ENCODE data around the gene CAPNS2. TPM values are rescaled to one million over a fixed set of nuclear protein-coding genes. Genes with fewer than 3 reads are reported as not detected.

Gene CAPNS2
- total and polyA plus RNA-seq, 2 of the 13 experiments (the other 11 are each of a cell fraction or from before 2014, with no cell fraction given), result 0.29 TPM; not detected in 1

DNA sequence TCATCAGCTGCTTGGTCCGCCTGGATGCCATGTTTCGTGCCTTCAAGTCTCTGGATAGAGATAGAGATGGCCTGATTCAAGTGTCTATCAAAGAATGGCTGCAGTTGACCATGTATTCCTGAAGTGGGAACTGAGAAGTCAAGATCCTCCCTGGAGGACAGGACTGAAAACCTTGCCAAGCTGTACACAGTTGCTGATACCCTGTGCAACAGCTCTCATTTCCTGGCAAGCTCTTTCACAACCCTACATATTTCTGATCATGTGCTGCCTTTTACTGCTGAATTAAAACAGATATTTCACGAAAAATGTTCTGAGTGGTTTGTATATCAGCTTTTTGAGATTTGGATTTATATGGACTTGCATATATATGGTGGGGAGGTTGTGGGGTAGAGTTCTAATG, 898 bp downstream of the CAPNS2 start:
- H2AFZ ChIP-seq (ENCODE audit: low read length), result no peak overlapping the region
- BruUV-seq (replicated peaks), result no TSS peak
- H3K9ac ChIP-seq (ENCODE audit: insufficient read depth, low read depth, low read length), result no peak overlapping the region
- ChIA-PET CTCF (ENCODE audit: low intra/inter-chr PET ratio, low total read pairs) (no interaction called here), POLR2A (no interaction called here)
- H3K36me3 ChIP-seq (replicated peaks in 1 of 2; ENCODE audit: control insufficient read depth in 1 of 2, insufficient read depth in 2 of 2, low read length in 2 of 2), result peaks cover 0 to 1% of the 10 kb centered on the region in 2 experiments; a peak in 1 of 5 replicates
- intact Hi-C loops (cut with micrococcal nuclease; ENCODE audit: unreplicated experiment) (no loop called here), in situ Hi-C loops (cut with HindIII; ENCODE audit: extremely low pct_ligation_motif_present, low pct_unique_long_range_greater_than_20kb) (no loop called here)
- DNase-seq (ENCODE audit: low spot score) (no peak), FAIRE-seq (no peak), ATAC-seq (no peak)
- no peaks in the 10 kb centered on the region for H3K9me3 ChIP-seq (ENCODE audit: low read length)
- H3K27ac ChIP-seq (ENCODE audit: extremely low read length, insufficient read depth, low read length), result no peak overlapping the region
- WGBS (ENCODE audit: low lambda C conversion rate), result 78% methylated on average over 3 of the region's 3 CpGs
- H3K4me1 ChIP-seq (ENCODE audit: insufficient read depth, low read length), result peaks cover 21% of the 10 kb centered on the region
- no peak overlapping the region for H3K4me2 ChIP-seq (ENCODE audit: low read depth, low read length)
- H4K20me1 ChIP-seq (ENCODE audit: insufficient read depth, low read length), result no peaks in the 10 kb centered on the region
- no peak overlapping the region for H3K4me3 ChIP-seq (replicated peaks in 1 of 3; ENCODE audit: insufficient read depth in 1 of 3, low read depth in 2 of 3, low read length in 3 of 3)
- no peaks in the 10 kb centered on the region for H3K27me3 ChIP-seq (ENCODE audit: control insufficient read depth in 1 of 2, insufficient read depth in 2 of 2, low read length in 2 of 2)
- H3K79me2 ChIP-seq (ENCODE audit: insufficient read depth, low read length), result no peaks in the 10 kb centered on the region
- TF ChIP-seq FOXO1 (CRISPR knock-in tag; IDR thresholded peaks at IDR 0.05) (no peak), RAD51 (IDR thresholded peaks at IDR 0.05; ENCODE audit: borderline replicate concordance) (no peak), ZNF281 (CRISPR knock-in tag; IDR thresholded peaks at IDR 0.05; ENCODE audit: borderline replicate concordance) (no peak), ZNF670 (CRISPR knock-in tag; IDR thresholded peaks at IDR 0.05; ENCODE audit: borderline replicate concordance) (no peak), RFX5 (IDR thresholded peaks at IDR 0.05; ENCODE audit: low read depth, low read length) (no peak), SIX1 (CRISPR knock-in tag; IDR thresholded peaks at IDR 0.05; ENCODE audit: borderline replicate concordance) (no peak), STAT5B (CRISPR knock-in tag; IDR thresholded peaks at IDR 0.05) (no peak), ZNF792 (CRISPR knock-in tag; IDR thresholded peaks at IDR 0.05) (no peak), IRF2 (CRISPR knock-in tag; IDR thresholded peaks at IDR 0.05) (no peak)
- TF ChIP-seq, protein P1, sequence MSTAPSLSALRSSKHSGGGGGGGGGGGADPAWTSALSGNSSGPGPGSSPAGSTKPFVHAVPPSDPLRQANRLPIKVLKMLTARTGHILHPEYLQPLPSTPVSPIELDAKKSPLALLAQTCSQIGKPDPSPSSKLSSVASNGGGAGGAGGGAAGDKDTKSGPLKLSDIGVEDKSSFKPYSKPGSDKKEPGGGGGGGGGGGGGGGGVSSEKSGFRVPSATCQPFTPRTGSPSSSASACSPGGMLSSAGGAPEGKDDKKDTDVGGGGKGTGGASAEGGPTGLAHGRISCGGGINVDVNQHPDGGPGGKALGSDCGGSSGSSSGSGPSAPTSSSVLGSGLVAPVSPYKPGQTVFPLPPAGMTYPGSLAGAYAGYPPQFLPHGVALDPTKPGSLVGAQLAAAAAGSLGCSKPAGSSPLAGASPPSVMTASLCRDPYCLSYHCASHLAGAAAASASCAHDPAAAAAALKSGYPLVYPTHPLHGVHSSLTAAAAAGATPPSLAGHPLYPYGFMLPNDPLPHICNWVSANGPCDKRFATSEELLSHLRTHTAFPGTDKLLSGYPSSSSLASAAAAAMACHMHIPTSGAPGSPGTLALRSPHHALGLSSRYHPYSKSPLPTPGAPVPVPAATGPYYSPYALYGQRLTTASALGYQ (CRISPR knock-in tag; IDR thresholded peaks at IDR 0.05), result no peak
- TF ChIP-seq, protein P2, sequence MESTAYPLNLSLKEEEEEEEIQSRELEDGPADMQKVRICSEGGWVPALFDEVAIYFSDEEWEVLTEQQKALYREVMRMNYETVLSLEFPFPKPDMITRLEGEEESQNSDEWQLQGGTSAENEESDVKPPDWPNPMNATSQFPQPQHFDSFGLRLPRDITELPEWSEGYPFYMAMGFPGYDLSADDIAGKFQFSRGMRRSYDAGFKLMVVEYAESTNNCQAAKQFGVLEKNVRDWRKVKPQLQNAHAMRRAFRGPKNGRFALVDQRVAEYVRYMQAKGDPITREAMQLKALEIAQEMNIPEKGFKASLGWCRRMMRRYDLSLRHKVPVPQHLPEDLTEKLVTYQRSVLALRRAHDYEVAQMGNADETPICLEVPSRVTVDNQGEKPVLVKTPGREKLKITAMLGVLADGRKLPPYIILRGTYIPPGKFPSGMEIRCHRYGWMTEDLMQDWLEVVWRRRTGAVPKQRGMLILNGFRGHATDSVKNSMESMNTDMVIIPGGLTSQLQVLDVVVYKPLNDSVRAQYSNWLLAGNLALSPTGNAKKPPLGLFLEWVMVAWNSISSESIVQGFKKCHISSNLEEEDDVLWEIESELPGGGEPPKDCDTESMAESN (CRISPR knock-in tag; conservative IDR thresholded peaks at IDR 0.05), result no peak
- TF ChIP-seq, protein P3, sequence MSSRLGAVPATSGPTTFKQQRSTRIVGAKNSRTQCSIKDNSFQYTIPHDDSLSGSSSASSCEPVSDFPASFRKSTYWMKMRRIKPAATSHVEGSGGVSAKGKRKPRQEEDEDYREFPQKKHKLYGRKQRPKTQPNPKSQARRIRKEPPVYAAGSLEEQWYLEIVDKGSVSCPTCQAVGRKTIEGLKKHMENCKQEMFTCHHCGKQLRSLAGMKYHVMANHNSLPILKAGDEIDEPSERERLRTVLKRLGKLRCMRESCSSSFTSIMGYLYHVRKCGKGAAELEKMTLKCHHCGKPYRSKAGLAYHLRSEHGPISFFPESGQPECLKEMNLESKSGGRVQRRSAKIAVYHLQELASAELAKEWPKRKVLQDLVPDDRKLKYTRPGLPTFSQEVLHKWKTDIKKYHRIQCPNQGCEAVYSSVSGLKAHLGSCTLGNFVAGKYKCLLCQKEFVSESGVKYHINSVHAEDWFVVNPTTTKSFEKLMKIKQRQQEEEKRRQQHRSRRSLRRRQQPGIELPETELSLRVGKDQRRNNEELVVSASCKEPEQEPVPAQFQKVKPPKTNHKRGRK (CRISPR knock-in tag; IDR thresholded peaks at IDR 0.05), result no peak
- TF ChIP-seq, protein P4, sequence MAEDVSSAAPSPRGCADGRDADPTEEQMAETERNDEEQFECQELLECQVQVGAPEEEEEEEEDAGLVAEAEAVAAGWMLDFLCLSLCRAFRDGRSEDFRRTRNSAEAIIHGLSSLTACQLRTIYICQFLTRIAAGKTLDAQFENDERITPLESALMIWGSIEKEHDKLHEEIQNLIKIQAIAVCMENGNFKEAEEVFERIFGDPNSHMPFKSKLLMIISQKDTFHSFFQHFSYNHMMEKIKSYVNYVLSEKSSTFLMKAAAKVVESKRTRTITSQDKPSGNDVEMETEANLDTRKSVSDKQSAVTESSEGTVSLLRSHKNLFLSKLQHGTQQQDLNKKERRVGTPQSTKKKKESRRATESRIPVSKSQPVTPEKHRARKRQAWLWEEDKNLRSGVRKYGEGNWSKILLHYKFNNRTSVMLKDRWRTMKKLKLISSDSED (CRISPR knock-in tag; IDR thresholded peaks at IDR 0.05), result no peak
- TF ChIP-seq, protein P5, sequence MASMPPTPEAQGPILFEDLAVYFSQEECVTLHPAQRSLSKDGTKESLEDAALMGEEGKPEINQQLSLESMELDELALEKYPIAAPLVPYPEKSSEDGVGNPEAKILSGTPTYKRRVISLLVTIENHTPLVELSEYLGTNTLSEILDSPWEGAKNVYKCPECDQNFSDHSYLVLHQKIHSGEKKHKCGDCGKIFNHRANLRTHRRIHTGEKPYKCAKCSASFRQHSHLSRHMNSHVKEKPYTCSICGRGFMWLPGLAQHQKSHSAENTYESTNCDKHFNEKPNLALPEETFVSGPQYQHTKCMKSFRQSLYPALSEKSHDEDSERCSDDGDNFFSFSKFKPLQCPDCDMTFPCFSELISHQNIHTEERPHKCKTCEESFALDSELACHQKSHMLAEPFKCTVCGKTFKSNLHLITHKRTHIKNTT (CRISPR knock-in tag; IDR thresholded peaks at IDR 0.05), result no peak
